CD14-positive monocyte (primary cell): ENCODE results near the gene FHIT. TPM values are rescaled to one million over a fixed set of nuclear protein-coding genes. Genes with fewer than 3 reads are reported as not detected.

ENCODE experiments used
- DNase-seq, 3 donors: peaks; one replicate each; pipeline ENCODE4 v3.0.0-alpha.2; 2011 to 2022
- H2AFZ ChIP-seq: 2 replicates; pipeline ENCODE4 v1.6.0; 2012; ENCODE audit warnings: mild to moderate bottlenecking, low read depth, low read length, inconsistent platforms; ENCODE audit not compliant: insufficient read depth, poor library complexity, severe bottlenecking
- H3K27ac ChIP-seq, 2 donors: 1 replicate in 1 of 2; 2 replicates in 1 of 2; pipeline ENCODE4 v1.5.1; 2012 to 2013; ENCODE audit warnings: low read length in 2 of 2, control low read depth in 1 of 2, inconsistent platforms in 1 of 2, low read depth in 1 of 2, mild to moderate bottlenecking in 1 of 2
- H3K27me3 ChIP-seq, 2 donors: one replicate each; pipeline versions ENCODE4 v1.6.0 to v1.6.1; 2011 to 2013; ENCODE audit warnings: low read length in 2 of 2; ENCODE audit not compliant: control insufficient read depth in 2 of 2, insufficient read depth in 2 of 2
- H3K36me3 ChIP-seq, 2 donors: replicated peaks in 1 of 2; 1 replicate in 1 of 2; 2 replicates in 1 of 2; pipeline versions ENCODE4 v1.5.1 to v1.6.1; 2012 to 2013; ENCODE audit warnings: low read length in 2 of 2, control low read depth in 1 of 2, inconsistent platforms in 1 of 2, mild to moderate bottlenecking in 1 of 2; ENCODE audit not compliant: insufficient read depth in 2 of 2, control insufficient read depth in 1 of 2
- H3K4me1 ChIP-seq, 2 donors: 1 replicate in 1 of 2; 2 replicates in 1 of 2; pipeline versions ENCODE4 v1.5.1 to v1.6.1; 2012 to 2013; ENCODE audit warnings: low read length in 2 of 2, control low read depth in 1 of 2, inconsistent platforms in 1 of 2, mild to moderate bottlenecking in 1 of 2, moderate library complexity in 1 of 2; ENCODE audit not compliant: insufficient read depth in 2 of 2, control insufficient read depth in 1 of 2
- H3K4me2 ChIP-seq: replicated peaks from 2 replicates; pipeline ENCODE3; 2012; ENCODE audit warnings: low read length, moderate library complexity, mild to moderate bottlenecking; ENCODE audit not compliant: poor library complexity, severe bottlenecking; ENCODE audit errors: extremely low read depth
- H3K4me3 ChIP-seq, 3 experiments: fragments of 200-600 bp in 1 of 3; sonication (generic) in 1 of 3; replicated peaks in 1 of 3; 1 replicate in 2 of 3; 2 replicates in 1 of 3; pipeline ENCODE4 v1.5.1; 2011 to 2013; ENCODE audit warnings: low read length in 3 of 3, mild to moderate bottlenecking in 3 of 3, control low read depth in 2 of 3, low read depth in 2 of 3, inconsistent platforms in 1 of 3, moderate library complexity in 1 of 3
- H3K79me2 ChIP-seq: 2 replicates; pipeline ENCODE4 v1.6.0; 2012; ENCODE audit warnings: mild to moderate bottlenecking, control low read depth, inconsistent platforms, low read length, moderate library complexity; ENCODE audit not compliant: insufficient read depth
- H3K9ac ChIP-seq: 2 replicates; pipeline ENCODE4 v1.6.0; 2017; ENCODE audit warnings: low read length, mild to moderate bottlenecking; ENCODE audit not compliant: insufficient read depth, poor library complexity, severe bottlenecking
- H3K9me3 ChIP-seq, 2 donors: replicated peaks in 1 of 2; 1 replicate in 1 of 2; 2 replicates in 1 of 2; pipeline versions ENCODE4 v1.5.1 to v1.6.1; 2012 to 2013; ENCODE audit warnings: low read length in 2 of 2, control low read depth in 1 of 2; ENCODE audit not compliant: control insufficient read depth in 1 of 2, insufficient read depth in 1 of 2
- H4K20me1 ChIP-seq: 2 replicates; pipeline ENCODE4 v1.6.0; 2012; ENCODE audit warnings: mild to moderate bottlenecking, low read length, control low read depth, moderate library complexity; ENCODE audit not compliant: insufficient read depth
- H3K27ac Mint-ChIP-seq, 7 donors: one replicate each; pipeline ENCODE4 v1.8.0; 2020; ENCODE audit warnings: mild to moderate bottlenecking in 7 of 7, mixed read lengths in 7 of 7, moderate library complexity in 6 of 7, inconsistent platforms in 2 of 7
- H3K27me3 Mint-ChIP-seq, 3 donors: one replicate each; pipeline ENCODE4 v1.8.0; 2021 to 2022; ENCODE audit warnings: low read depth in 3 of 3, mild to moderate bottlenecking in 3 of 3, mixed read lengths in 3 of 3, moderate library complexity in 3 of 3, inconsistent platforms in 1 of 3
- H3K36me3 Mint-ChIP-seq, 2 donors: one replicate each; pipeline ENCODE4 v1.8.0; 2020; ENCODE audit warnings: mixed read lengths in 2 of 2, inconsistent platforms in 1 of 2, mild to moderate bottlenecking in 1 of 2
- H3K4me1 Mint-ChIP-seq: one replicate; pipeline ENCODE4 v1.8.0; 2020; ENCODE audit warnings: mild to moderate bottlenecking, mixed read lengths
- H3K4me3 Mint-ChIP-seq, 2 donors: one replicate each; pipeline ENCODE4 v1.8.0; 2020; ENCODE audit warnings: mild to moderate bottlenecking in 2 of 2, mixed read lengths in 2 of 2, moderate library complexity in 1 of 2
- H3K9me3 Mint-ChIP-seq, 7 donors: one replicate each; pipeline ENCODE4 v1.8.0; 2020 to 2022; ENCODE audit warnings: mixed read lengths in 7 of 7, mild to moderate bottlenecking in 6 of 7, moderate library complexity in 6 of 7, inconsistent platforms in 2 of 7
- CTCF ChIP-seq: fragments of 200-600 bp; IDR thresholded peaks from one replicate; pipeline ENCODE4 v1.8.0; 2022; ENCODE audit warnings: antibody characterized with exemption, mild to moderate bottlenecking
- WGBS: methylation state at CpG from one replicate; pipeline ENCODE4 v1.1.5; 2013; ENCODE audit warnings: missing lambda C conversion rate; ENCODE audit not compliant: insufficient coverage; 5-methylcytosine and 5-hydroxymethylcytosine counted together
- intact Hi-C, 2 donors: fragments of 100-400 bp; cut with micrococcal nuclease; formaldehyde crosslinking; loops; one replicate each; pipeline versions ENCODE4 v1.15.0 to v1.15.1; 2023
- polyA plus RNA-seq, 3 donors: library from polyadenylated mRNA; depleted of rRNA in 1 of 3; unstranded in 2 of 3; stranded (reverse) in 1 of 3; fragments of 300-500 nt in 2 of 3; fragments of >200 nt in 1 of 3; fragmentation: Illumina TruSeq in 2 of 3; gene quantifications; 1 replicate in 2 of 3; 2 replicates in 1 of 3; pipeline ENCODE4 v1.2.3, GENCODE V29; 2012 to 2021

The FHIT gene
- polyA plus RNA-seq, 3 donors, result 1.7 to 3.4 (median 3.2) TPM

DNA sequence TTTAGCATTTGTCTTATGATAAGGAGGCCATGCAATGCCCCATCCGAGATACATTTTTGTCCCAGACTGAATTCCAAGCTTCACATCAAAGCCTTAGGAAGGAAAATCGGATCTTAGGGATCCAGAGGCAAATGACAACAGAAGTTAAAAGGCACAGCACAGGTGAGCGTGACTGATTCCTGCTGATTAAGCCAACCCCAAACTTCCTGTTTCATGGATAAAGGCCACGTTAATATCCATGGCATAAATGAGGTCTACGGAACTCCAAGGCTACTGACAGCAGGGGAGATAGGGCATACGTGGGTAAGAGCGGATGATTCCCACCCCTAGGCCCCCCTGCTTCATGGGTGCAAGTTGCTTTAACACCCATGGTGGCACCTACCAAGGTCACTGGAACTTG lies 471.6 kb downstream of the FHIT start:
- Histone ChIP-seq H3K9ac (no peak overlapping the region), H3K36me3 (no peaks in the 10 kb centered on the region), H3K9me3 (peaks cover 31 to 43% of the 10 kb centered on the region in 2 donors), H3K27me3 (no peaks in the 10 kb centered on the region), H2AFZ (no peak overlapping the region), H3K27ac (no peak overlapping the region), H4K20me1 (no peaks in the 10 kb centered on the region), H3K4me2 (no peak overlapping the region), H3K4me3 (no peak overlapping the region), H3K4me1 (no peaks in the 10 kb centered on the region), H3K79me2 (no peaks in the 10 kb centered on the region)
- H3K36me3 Mint-ChIP-seq, result no peaks in the 10 kb centered on the region
- H3K9me3 Mint-ChIP-seq, result peaks cover 30 to 51% (median 42%) of the 10 kb centered on the region in 7 donors
- no peak overlapping the region for H3K27ac Mint-ChIP-seq
- intact Hi-C loops, result no loop called here
- WGBS, result 84% methylated on average over 2 of the region's 7 CpGs
- H3K4me3 Mint-ChIP-seq, result no peak overlapping the region
- TF ChIP-seq CTCF, result no peak
- DNase-seq, result no peak
- peaks cover 0 to 5% (median 2%) of the 10 kb centered on the region in 3 donors for H3K27me3 Mint-ChIP-seq
- no peaks in the 10 kb centered on the region for H3K4me1 Mint-ChIP-seq

DNA sequence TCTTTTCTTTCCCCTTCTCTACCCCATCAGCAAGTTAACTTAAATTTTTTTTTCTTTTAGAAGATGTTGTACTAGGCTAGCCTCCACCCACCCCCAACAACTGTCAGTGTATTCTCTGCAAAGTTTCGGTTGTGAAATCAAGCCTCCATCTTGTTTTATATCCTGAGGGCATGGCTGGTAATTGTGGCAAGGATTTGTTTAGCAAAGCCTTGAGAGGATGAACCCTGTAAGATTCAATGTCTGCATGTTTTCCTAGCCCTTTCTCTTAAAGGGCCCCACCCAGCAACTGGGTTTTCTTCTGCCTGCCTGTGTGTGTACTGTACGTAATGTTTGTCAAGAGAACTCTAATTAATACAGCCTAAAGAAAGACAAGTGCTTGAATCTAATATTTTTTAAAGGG lies 475.3 kb downstream of the FHIT start:
- H3K9me3 Mint-ChIP-seq, result peaks cover 21 to 37% (median 29%) of the 10 kb centered on the region in 7 donors
- Histone ChIP-seq H3K9me3 (peaks cover 29 to 30% of the 10 kb centered on the region in 2 donors), H4K20me1 (no peaks in the 10 kb centered on the region), H2AFZ (no peak overlapping the region), H3K4me3 (no peak overlapping the region), H3K4me2 (no peak overlapping the region), H3K4me1 (no peaks in the 10 kb centered on the region), H3K9ac (no peak overlapping the region), H3K27me3 (no peaks in the 10 kb centered on the region), H3K79me2 (no peaks in the 10 kb centered on the region), H3K27ac (no peak overlapping the region), H3K36me3 (no peaks in the 10 kb centered on the region)
- peaks cover 0 to 7% (median 0%) of the 10 kb centered on the region in 3 donors for H3K27me3 Mint-ChIP-seq
- H3K4me3 Mint-ChIP-seq, result no peak overlapping the region
- DNase-seq, result no peak
- intact Hi-C loops, result no loop called here
- no peak overlapping the region for H3K27ac Mint-ChIP-seq
- TF ChIP-seq CTCF, result no peak
- peaks cover 4% of the 10 kb centered on the region for H3K4me1 Mint-ChIP-seq
- no peaks in the 10 kb centered on the region for H3K36me3 Mint-ChIP-seq
- no CpG with 5 or more reads among the region's 2 CpGs for WGBS
